ENCODE data around the gene ANKRD44.

Gene ANKRD44

DNA sequence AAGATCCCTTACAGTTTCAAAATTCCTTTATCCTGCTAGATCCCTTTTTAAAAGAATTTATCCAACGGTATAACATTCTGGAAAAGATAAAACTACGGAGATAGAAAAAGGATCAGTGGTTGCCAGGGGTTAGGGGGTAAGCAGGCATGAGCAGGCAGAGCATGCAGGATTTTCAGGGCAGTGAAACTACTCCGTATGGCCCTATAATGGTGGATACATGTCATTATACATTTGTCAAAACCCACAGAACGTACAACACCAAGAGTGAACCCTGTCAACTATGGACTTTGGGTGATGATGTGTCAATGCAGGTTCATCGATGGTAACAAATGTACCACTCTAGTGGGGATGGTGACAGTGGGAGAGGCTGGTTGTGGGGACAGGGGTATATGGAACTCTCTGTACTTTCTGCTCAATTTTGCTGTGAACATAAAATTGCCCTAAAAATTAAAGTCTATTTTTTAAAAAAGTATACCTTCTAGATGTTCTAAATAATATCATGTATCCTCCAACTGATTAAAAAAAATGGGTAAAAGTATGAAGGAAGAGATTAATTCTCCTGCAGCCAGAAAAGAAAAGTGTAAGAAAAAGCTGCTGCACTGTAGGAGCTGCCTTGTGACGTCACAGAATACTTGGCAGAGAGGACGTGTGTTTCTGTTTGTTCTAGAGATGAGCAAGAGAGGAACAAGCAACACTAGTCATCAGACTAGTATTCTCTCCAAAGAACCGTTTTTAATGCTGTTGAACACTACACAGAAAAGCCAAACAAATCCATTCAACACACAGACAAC lies 23.6 kb downstream of the ANKRD44 start:
- DNase-seq, result no peak

DNA sequence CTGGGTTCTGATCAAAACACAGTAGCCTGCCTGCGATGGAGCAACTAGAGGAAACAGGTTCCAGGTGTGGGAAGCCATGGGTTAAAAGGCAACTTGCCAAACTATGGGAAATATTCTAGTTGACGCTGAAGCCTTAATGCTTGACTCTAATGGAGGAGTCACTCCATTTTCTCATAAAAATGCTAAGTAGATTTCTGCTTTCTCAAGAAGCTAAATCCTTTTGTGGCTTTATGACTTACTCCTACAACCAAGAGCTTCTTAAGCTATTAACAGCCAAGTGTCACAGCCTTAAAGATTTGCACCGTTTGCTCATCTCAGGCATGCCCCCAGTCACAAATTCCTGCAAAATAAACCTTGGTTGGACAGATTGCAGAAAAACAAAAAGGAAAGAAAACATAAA lies 25.2 kb downstream of the ANKRD44 start:
- DNase-seq, result no peak

DNA sequence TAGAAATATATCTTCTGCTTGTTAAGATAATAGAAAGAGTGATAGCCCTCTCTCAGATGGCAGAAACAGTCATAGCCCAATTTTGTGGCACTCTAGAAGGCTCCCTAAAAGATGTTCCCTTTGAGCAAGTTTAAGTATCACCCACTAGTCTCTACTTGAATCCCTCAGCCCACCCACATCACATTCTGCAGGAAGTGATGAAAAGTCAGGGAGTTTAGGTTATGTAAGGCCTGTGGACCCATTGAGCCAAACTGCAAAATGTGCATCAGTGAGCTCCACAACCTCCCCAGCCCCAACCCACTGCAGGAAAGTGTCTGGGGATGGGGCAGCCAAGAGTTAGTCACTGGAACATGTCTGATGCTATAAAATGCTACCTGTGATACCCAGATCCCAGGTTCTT lies 25.6 kb downstream of the ANKRD44 start:
- DNase-seq, result no peak

DNA sequence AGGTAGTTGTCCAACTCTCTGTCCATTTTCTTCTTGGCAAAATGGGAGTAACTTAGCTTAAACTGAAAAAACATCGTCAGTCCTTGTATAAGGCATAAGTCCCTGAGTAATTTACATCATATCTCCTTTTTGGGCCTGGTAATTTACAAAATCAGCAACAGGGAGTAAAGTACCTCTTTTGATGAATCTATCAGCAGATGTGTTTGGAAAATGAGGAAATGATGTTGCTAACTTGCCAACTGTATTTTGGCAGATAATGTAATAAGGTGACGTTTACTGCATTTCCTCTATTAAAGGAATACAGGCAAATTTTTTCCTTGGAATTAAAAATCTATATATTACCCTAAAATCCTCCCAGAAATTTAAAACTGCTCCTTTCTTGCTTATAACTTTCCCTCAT lies 29.2 kb downstream of the ANKRD44 start:
- DNase-seq, result no peak

DNA sequence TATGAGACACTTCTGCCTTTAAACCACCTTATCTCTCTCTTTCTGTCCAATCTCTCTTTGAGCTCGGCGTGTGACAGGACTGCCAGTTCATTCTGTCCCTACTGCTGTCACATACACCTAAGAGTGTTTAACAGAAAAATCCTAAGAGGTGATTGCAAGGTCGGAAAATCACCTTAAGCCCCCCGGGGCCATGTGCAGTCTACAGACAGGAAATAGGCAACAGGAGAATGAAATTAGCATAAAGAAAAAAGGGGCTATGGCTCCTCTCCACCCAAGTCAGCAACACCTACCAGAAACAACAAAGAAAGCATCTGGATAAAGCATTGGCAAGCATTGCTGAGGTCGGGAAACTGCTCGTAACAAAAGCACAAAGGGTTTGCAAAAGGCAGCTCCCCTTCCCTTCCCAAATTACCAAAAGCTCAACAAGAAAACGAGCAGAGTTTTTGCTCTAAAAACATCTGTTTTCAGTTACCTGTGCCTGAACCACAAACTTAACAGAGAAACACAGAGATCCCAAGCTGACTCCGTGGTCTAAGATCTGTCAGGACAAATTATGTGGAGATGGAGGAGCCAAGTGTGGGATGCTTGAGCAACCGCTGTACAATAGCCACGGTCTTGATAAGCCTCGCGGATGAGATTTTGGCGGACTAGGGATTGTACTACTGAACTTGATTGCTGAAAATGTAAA lies 30.4 kb downstream of the ANKRD44 start:
- no peak for DNase-seq

DNA sequence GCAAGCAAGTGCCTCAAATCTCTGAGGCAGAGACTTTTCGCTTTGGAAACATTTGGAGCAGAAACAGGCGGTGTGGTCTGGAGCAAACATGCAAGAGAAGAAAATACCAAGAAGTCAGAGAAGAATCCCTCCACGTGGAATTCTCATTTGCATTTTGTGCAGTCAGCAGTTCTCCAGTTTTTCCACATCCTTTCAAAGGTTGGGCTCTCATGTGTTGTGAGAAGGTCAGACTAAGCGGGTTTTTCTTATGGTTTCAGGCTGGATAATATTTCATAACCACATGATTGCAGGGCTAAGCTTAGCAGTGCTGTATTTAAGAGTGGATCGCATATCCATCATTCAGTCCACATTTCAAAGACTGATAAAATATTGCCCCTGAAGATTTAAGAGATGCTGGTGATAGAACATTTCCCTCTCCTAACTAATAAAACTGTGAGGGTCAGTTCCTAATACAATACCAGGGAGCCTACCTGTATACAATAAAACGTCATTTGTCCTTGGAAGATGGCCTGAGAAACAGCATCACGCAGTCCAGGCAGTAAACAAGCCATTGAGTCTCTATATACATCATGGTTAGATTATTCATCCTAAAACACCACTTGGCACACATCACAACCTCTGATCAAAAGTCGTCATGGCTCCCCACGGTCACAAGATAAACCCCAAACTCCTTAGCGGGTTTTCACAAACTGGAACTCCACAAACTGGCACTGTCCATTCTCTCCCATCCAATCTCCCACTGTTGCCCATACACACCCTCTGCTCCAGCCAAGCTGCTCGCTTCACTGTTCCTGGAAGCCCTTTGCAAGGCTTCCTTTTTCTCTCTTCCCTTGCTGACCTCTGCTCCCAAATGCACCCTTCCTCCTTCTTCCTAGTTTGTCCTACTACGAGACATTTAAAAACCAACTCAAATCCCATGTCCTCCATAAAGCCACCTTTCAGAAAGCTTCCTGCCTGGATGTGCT lies 31.5 kb downstream of the ANKRD44 start:
- no peak for DNase-seq

- DNase-seq, result no peak
These were observed 32.8 kb downstream of the ANKRD44 start for GRCh38 chr2:197277794-197278193.

DNA sequence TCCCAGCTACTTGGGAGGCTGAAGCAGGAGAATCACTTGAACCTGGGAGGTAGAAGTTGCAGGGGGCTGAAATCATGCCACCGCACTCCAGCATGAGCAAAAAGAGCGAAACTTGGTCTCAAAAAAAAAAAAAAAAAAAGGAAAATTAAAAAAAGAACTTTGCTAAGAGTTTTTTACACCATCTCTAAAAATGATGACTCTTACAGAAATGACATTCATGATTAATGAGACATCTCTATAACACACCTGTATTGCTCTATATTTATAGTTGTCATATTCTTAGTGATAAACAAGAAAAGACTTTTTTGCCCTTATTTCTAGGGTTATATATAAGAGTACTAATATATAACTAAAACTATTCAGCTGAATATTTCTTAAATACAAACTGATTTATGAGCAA lies 34.4 kb downstream of the ANKRD44 start:
- no peak for DNase-seq

GRCh38 chr2:197274937-197275336 lies 35.6 kb downstream of the ANKRD44 start:
- no peak for DNase-seq

GRCh38 chr2:197274349-197274748 lies 36.2 kb downstream of the ANKRD44 start:
- no peak for DNase-seq

- DNase-seq, result no peak
These were observed 37.1 kb downstream of the ANKRD44 start for GRCh38 chr2:197273485-197273884.

GRCh38 chr2:197270601-197271000 lies 40.0 kb downstream of the ANKRD44 start:
- no peak for DNase-seq

- DNase-seq, result no peak
These were observed 40.8 kb downstream of the ANKRD44 start for GRCh38 chr2:197269815-197270214.

DNA sequence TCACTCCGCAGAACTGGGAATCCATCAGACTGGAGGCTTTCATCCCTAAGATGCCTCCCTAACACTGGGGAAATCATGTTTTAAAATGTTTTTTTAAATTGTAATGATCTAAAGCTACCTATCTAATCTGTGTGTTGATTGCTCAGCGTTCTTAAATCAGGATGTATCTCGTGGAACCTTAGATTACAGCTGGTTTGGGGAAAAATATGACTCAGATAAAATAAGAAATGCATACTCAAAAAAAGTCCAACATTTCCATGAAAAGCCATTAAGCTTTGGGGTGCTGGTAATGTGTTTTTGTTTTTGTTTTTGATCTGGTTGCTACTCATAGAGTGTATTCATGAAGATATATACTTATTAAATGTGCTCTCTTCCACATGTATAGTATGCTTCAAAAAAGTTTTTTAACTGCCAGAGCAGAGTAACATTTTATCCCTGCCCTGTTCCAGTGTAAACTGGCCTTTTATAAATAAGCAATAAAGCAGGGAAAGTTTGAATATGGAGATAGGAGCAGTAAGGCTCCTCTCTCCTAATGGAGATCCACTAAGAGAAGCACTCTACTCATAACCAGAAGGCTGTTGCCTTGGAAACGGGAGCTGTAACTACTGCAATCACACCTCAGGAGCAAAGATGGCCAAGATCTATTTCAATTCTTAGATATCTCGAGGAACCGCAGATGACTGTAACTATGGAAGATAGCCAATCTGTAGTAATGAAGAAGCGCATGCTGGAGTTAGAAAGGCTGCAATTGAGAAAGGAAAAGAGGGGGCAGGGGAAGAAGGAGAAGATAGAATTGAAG lies 41.6 kb downstream of the ANKRD44 start:
- DNase-seq, result no peak

DNA sequence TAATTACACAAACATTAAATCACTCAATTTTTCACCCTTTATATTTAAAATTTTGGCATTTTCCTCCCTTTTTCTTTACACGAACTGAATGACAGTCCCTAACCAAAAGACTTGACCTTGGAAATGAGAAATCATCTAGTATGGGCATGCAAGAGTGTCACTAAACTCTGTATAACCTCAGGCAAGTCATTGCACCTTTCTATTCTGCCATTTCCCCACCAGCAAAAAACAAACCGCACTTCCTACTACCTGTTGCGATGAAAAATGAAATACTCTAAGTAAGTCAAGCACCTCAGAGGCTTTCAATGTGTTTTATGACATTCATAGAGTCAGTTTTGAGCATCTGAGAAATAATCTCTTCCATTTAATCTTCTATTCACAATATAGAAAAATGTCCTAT lies 44.1 kb downstream of the ANKRD44 start:
- no peak for DNase-seq

- DNase-seq, result no peak
These were observed 44.7 kb downstream of the ANKRD44 start for GRCh38 chr2:197265924-197266323.

DNA sequence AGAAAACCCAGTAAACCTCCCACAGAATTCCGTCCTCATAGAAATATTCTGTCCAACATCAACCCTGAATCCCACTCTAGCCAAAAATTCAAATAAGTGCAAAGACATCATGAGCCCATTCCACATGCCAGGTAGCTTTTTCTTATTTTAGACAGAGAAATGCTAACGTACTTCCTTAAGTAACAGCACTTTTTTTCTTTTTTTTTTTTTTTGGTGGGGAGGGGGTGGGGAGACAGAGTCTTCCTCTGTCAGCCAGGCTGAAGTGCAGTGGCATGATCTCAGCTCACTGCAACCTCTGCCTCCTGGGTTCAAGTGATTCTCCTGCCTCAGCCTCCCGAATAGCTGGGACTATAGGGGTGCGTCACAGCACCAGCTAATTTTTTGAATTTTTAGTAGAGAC lies 45.5 kb downstream of the ANKRD44 start:
- no peak for DNase-seq

GRCh38 chr2:197264332-197264731 lies 46.2 kb downstream of the ANKRD44 start:
- DNase-seq, result no peak

GRCh38 chr2:197263077-197263476 lies 47.5 kb downstream of the ANKRD44 start:
- DNase-seq, result no peak

- no peak for DNase-seq
These were observed 48.8 kb downstream of the ANKRD44 start for GRCh38 chr2:197261808-197262226.

- DNase-seq, result no peak
These were observed 51.0 kb downstream of the ANKRD44 start for GRCh38 chr2:197259470-197259999.

- peak; percentile 95 for DNase-seq
These were observed 52.0 kb downstream of the ANKRD44 start for GRCh38 chr2:197258580-197258979.

Measured in SIG-M5 (cell line).